H9 (cell line): ENCODE measurements around the gene P4HA3. TPM values are rescaled to one million over a fixed set of nuclear protein-coding genes. Genes with fewer than 3 reads are reported as not detected.

Experiments
- DNase-seq: peaks from one replicate; pipeline ENCODE4 v3.0.0-alpha.2; 2017
- H2AFZ ChIP-seq: one replicate; pipeline ENCODE4 v1.6.1; 2013; ENCODE audit warnings: mild to moderate bottlenecking, low read length, control low read depth, moderate library complexity
- H2AK5ac ChIP-seq: 2 replicates; pipeline ENCODE4 v1.6.1; 2013; ENCODE audit warnings: low read length, control low read depth, mixed read lengths; ENCODE audit not compliant: insufficient read length
- H2BK120ac ChIP-seq: one replicate; pipeline ENCODE4 v1.6.1; 2013; ENCODE audit warnings: low read depth, mild to moderate bottlenecking, low read length, control low read depth, inconsistent platforms; ENCODE audit not compliant: poor library complexity, severe bottlenecking
- H2BK12ac ChIP-seq: 2 replicates; pipeline ENCODE4 v1.6.1; 2013; ENCODE audit warnings: low read length, control low read depth, mixed read lengths, low read depth; ENCODE audit not compliant: insufficient read length
- H2BK15ac ChIP-seq: 2 replicates; pipeline ENCODE4 v1.6.1; 2013; ENCODE audit warnings: low read depth, low read length, control low read depth
- H2BK20ac ChIP-seq: one replicate; pipeline ENCODE4 v1.6.1; 2013; ENCODE audit warnings: low read depth, mild to moderate bottlenecking, low read length, control low read depth, inconsistent platforms; ENCODE audit not compliant: poor library complexity, severe bottlenecking
- H2BK5ac ChIP-seq: 2 replicates; pipeline ENCODE4 v1.6.1; 2013; ENCODE audit warnings: low read length, control low read depth, mixed read lengths; ENCODE audit not compliant: insufficient read length
- H3K14ac ChIP-seq: 2 replicates; pipeline ENCODE4 v1.6.1; 2013; ENCODE audit warnings: low read length, control low read depth; ENCODE audit not compliant: insufficient read depth
- H3K18ac ChIP-seq: 2 replicates; pipeline ENCODE4 v1.6.1; 2013; ENCODE audit warnings: low read depth, mild to moderate bottlenecking, mixed read lengths, low read length, control low read depth; ENCODE audit not compliant: insufficient read length
- H3K23ac ChIP-seq: 2 replicates; pipeline ENCODE4 v1.6.1; 2013; ENCODE audit warnings: low read length, control low read depth, mixed read lengths, low read depth; ENCODE audit not compliant: insufficient read length
- H3K23me2 ChIP-seq: 2 replicates; pipeline ENCODE4 v1.6.1; 2013; ENCODE audit warnings: low read depth, mild to moderate bottlenecking, mixed read lengths, low read length, control low read depth; ENCODE audit not compliant: insufficient read length, poor library complexity, severe bottlenecking
- H3K27ac ChIP-seq: 2 replicates; pipeline ENCODE4 v1.5.1; 2013; ENCODE audit warnings: low read length, control low read depth, mixed read lengths, low read depth; ENCODE audit not compliant: insufficient read length
- H3K27me3 ChIP-seq: 2 replicates; pipeline ENCODE4 v1.6.1; 2013; ENCODE audit warnings: low read length, control low read depth, inconsistent platforms; ENCODE audit not compliant: insufficient read depth
- H3K4ac ChIP-seq: 2 replicates; pipeline ENCODE4 v1.6.1; 2013; ENCODE audit warnings: low read depth, mild to moderate bottlenecking, control low read depth, inconsistent platforms, low read length, moderate library complexity
- H3K4me1 ChIP-seq: 2 replicates; pipeline ENCODE4 v1.6.1; 2013; ENCODE audit warnings: low read length, control low read depth, inconsistent platforms; ENCODE audit not compliant: insufficient read depth
- H3K4me2 ChIP-seq: 2 replicates; pipeline ENCODE4 v1.6.1; 2013; ENCODE audit warnings: low read length, control low read depth, mixed read lengths; ENCODE audit not compliant: insufficient read length, insufficient read depth
- H3K56ac ChIP-seq: 2 replicates; pipeline ENCODE4 v1.6.1; 2013; ENCODE audit warnings: low read depth, mild to moderate bottlenecking, mixed read lengths, low read length, control low read depth; ENCODE audit not compliant: insufficient read length
- H3K79me1 ChIP-seq: 2 replicates; pipeline ENCODE4 v1.6.1; 2013; ENCODE audit warnings: low read depth, mild to moderate bottlenecking, moderate library complexity, low read length, control low read depth, inconsistent platforms; ENCODE audit not compliant: insufficient read depth, poor library complexity, severe bottlenecking
- H3K79me2 ChIP-seq: 2 replicates; pipeline ENCODE4 v1.6.1; 2013; ENCODE audit warnings: low read length, control low read depth, inconsistent platforms; ENCODE audit not compliant: insufficient read depth
- H3K9ac ChIP-seq: 2 replicates; pipeline ENCODE4 v1.6.1; 2013; ENCODE audit warnings: low read length, control low read depth, mixed read lengths; ENCODE audit not compliant: insufficient read length; ENCODE audit errors: extremely low read depth
- H3K9me3 ChIP-seq: one replicate; pipeline ENCODE4 v1.6.1; 2013; ENCODE audit warnings: low read depth, low read length, inconsistent platforms; ENCODE audit not compliant: control insufficient read depth
- H3T11ph ChIP-seq: one replicate; pipeline ENCODE4 v1.6.1; 2013; ENCODE audit warnings: mild to moderate bottlenecking, low read length, control low read depth, inconsistent platforms
- H4K20me1 ChIP-seq: one replicate; pipeline ENCODE4 v1.6.1; 2013; ENCODE audit not compliant: control insufficient read depth, insufficient read length, insufficient read depth
- H4K5ac ChIP-seq: 2 replicates; pipeline ENCODE4 v1.6.1; 2013; ENCODE audit warnings: low read depth, mild to moderate bottlenecking, mixed read lengths, low read length, control low read depth; ENCODE audit not compliant: insufficient read length
- H4K8ac ChIP-seq: replicated peaks from 2 replicates; pipeline ENCODE4 v1.6.1; 2013; ENCODE audit warnings: low read length, control low read depth, mixed read lengths, low read depth; ENCODE audit not compliant: insufficient read length
- H4K91ac ChIP-seq: 2 replicates; pipeline ENCODE4 v1.6.1; 2013; ENCODE audit warnings: low read depth, mild to moderate bottlenecking, moderate library complexity, mixed read lengths, low read length, control low read depth; ENCODE audit not compliant: insufficient read length
- H3K27ac Mint-ChIP-seq, 3 experiments: 2 replicates in 2 of 3; 3 replicates in 1 of 3; pipeline ENCODE4 v1.8.0; 2020 to 2021; ENCODE audit warnings: mixed read lengths in 3 of 3, mild to moderate bottlenecking in 1 of 3, moderate library complexity in 1 of 3
- H3K27me3 Mint-ChIP-seq: 2 replicates; pipeline ENCODE4 v1.8.0; 2021; ENCODE audit warnings: low read depth, mild to moderate bottlenecking, moderate library complexity, mixed read lengths
- H3K36me3 Mint-ChIP-seq, 3 experiments: 2 replicates in 2 of 3; 3 replicates in 1 of 3; pipeline ENCODE4 v1.8.0; 2020 to 2021; ENCODE audit warnings: low read depth in 3 of 3, mixed read lengths in 3 of 3; ENCODE audit not compliant: insufficient read depth in 1 of 3
- H3K4me1 Mint-ChIP-seq, 2 experiments: 2 replicates each; pipeline ENCODE4 v1.8.0; 2020; ENCODE audit warnings: mixed read lengths in 2 of 2
- H3K4me3 Mint-ChIP-seq, 2 experiments: 2 replicates in 1 of 2; 3 replicates in 1 of 2; pipeline ENCODE4 v1.8.0; 2020 to 2021; ENCODE audit warnings: mild to moderate bottlenecking in 2 of 2, mixed read lengths in 2 of 2, moderate library complexity in 1 of 2
- H3K9me3 Mint-ChIP-seq, 2 experiments: 2 replicates in 1 of 2; 3 replicates in 1 of 2; pipeline ENCODE4 v1.8.0; 2020; ENCODE audit warnings: mild to moderate bottlenecking in 2 of 2, mixed read lengths in 2 of 2, moderate library complexity in 1 of 2
- CTCF ChIP-seq: fragments of 200-600 bp; sonication (generic); conservative IDR thresholded peaks from 3 replicates; pipeline ENCODE4 v1.8.0; 2021; ENCODE audit warnings: antibody characterized with exemption, mild to moderate bottlenecking
- WGBS: extraction: QIAGEN DNeasy Blood & Tissue Kit; methylation state at CpG from one replicate; pipeline ENCODE4 v1.1.7; 2013; ENCODE audit warnings: missing lambda C conversion rate, low lambda C conversion rate, mixed read lengths; ENCODE audit not compliant: insufficient read length; ENCODE audit errors: extremely low coverage; 5-methylcytosine and 5-hydroxymethylcytosine counted together
- total RNA-seq: library from RNA; stranded (reverse); gene quantifications from 2 replicates; pipeline ENCODE4 v1.2.1, GENCODE V29; 2021

The P4HA3 gene
- total RNA-seq, 1 experiment from 2014 or later = not detected

DNA sequence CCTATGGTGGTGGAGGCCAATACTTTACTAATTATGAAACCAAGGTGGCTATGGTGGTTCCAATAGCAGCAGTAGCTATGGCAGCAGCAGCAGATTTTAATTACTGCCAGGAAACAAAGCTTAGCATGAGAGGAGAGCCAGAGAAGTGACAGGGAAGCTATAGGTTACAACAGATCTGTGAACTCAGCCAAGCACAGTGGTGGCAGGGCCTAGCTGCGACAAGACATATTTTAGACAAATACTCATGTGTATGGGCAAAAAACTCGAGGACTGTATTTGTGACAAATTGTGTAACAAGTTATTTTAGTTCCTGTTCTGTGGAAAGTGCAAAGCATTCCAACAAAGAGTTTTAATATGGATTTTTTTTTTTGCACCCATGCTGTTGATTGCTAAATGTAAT lies 44.2 kb upstream of the P4HA3 start:
- Histone ChIP-seq H4K91ac (no peak overlapping the region), H3K9me3 (peaks cover 7% of the 10 kb centered on the region), H3K4ac (no peak overlapping the region), H4K20me1 (no peaks in the 10 kb centered on the region), H3K4me1 (no peaks in the 10 kb centered on the region), H3K4me2 (no peak overlapping the region), H2AFZ (no peak overlapping the region), H3K18ac (no peak overlapping the region), H2BK120ac (no peak overlapping the region), H2BK12ac (no peak overlapping the region), H3T11ph (no peak overlapping the region), H3K79me1 (no peaks in the 10 kb centered on the region), H3K56ac (no peak overlapping the region), H3K23ac (no peak overlapping the region), H3K27me3 (no peaks in the 10 kb centered on the region), H2BK5ac (no peak overlapping the region), H3K23me2 (no peaks in the 10 kb centered on the region), H2AK5ac (no peak overlapping the region), H3K27ac (no peak overlapping the region), H3K9ac (no peak overlapping the region), H4K8ac (no peak overlapping the region), H3K14ac (no peak overlapping the region), H2BK20ac (no peak overlapping the region), H2BK15ac (no peak overlapping the region), H3K79me2 (no peaks in the 10 kb centered on the region), H4K5ac (no peak overlapping the region)
- no peak overlapping the region for H3K27ac Mint-ChIP-seq
- H3K27me3 Mint-ChIP-seq = no peaks in the 10 kb centered on the region
- H3K36me3 Mint-ChIP-seq = peaks cover 40 to 63% (median 52%) of the 10 kb centered on the region in 3 experiments
- no peak overlapping the region for H3K4me3 Mint-ChIP-seq
- DNase-seq = no peak
- no CpG with 5 or more reads among the region's 2 CpGs for WGBS
- TF ChIP-seq CTCF = no peak
- peaks cover 9 to 17% of the 10 kb centered on the region in 2 experiments for H3K9me3 Mint-ChIP-seq
- H3K4me1 Mint-ChIP-seq = 0 out of 4 replicates have a peak, but pooled peaks cover 0 to 3% of the 10 kb centered on the region in 2 experiments
